B cell (primary cell): ENCODE data around the gene FBXO3. TPM values are rescaled to one million over a fixed set of nuclear protein-coding genes. Genes with fewer than 3 reads are reported as not detected.

ENCODE experiments used
- ATAC-seq: fragments of 200-7000 bp; cut with Tn5 transposase; one replicate; pipeline ENCODE4 v1.10.0; 2021; ENCODE audit warnings: low read depth, mild to moderate bottlenecking, moderate number of reproducible peaks, moderate library complexity
- CTCF ChIA-PET: fragments of 350-600 bp; sonication (Branson Sonifier 250); formaldehyde crosslinking; loops from one replicate; lab custom pipeline; 2021; ENCODE audit warnings: antibody characterized with exemption, inconsistent platforms; lab: Charles Lee
- POLR2A ChIA-PET: fragments of 350-600 bp; sonication (Branson Sonifier 250); formaldehyde crosslinking; loops from one replicate; lab custom pipeline; 2021; ENCODE audit warnings: antibody characterized with exemption; lab: Charles Lee
- DNase-seq: peaks from one replicate; pipeline ENCODE4 v3.0.0; 2013
- H2AFZ ChIP-seq: 2 replicates; pipeline ENCODE4 v1.6.1; 2012; ENCODE audit warnings: mild to moderate bottlenecking, low read depth, low read length; ENCODE audit not compliant: insufficient read depth, poor library complexity, severe bottlenecking
- H3K27ac ChIP-seq, 2 donors: 1 replicate in 1 of 2; 2 replicates in 1 of 2; pipeline ENCODE4 v1.5.1; 2012 to 2013; ENCODE audit warnings: low read length in 2 of 2, mild to moderate bottlenecking in 2 of 2, moderate library complexity in 1 of 2
- H3K27me3 ChIP-seq, 4 experiments: fragments of 200-600 bp in 1 of 4; sonication (generic) in 1 of 4; replicated peaks in 1 of 4; 1 replicate in 2 of 4; 2 replicates in 2 of 4; pipeline versions ENCODE4 v1.6.1 to v1.7.0; 2013 to 2016; ENCODE audit warnings: low read length in 3 of 4, mild to moderate bottlenecking in 2 of 4, mixed read lengths in 1 of 4, moderate library complexity in 1 of 4; ENCODE audit not compliant: insufficient read depth in 4 of 4, control insufficient read depth in 3 of 4; ENCODE audit errors: control extremely low read depth in 1 of 4
- H3K36me3 ChIP-seq, 2 experiments: replicated peaks in 1 of 2; 1 replicate in 1 of 2; 2 replicates in 1 of 2; pipeline versions ENCODE4 v1.6.1 to v1.7.1; 2013; ENCODE audit warnings: low read length in 1 of 2; ENCODE audit not compliant: insufficient read depth in 2 of 2, control insufficient read depth in 1 of 2; ENCODE audit errors: control extremely low read depth in 1 of 2, extremely low read depth in 1 of 2
- H3K4me1 ChIP-seq, 2 donors: fragments of 200-600 bp in 1 of 2; sonication (generic) in 1 of 2; 1 replicate in 1 of 2; 2 replicates in 1 of 2; pipeline versions ENCODE4 v1.5.1 to v1.6.1; 2013 to 2017; ENCODE audit warnings: low read length in 2 of 2; ENCODE audit not compliant: control insufficient read depth in 2 of 2, insufficient read depth in 2 of 2
- H3K4me2 ChIP-seq: replicated peaks from 2 replicates; pipeline ENCODE3; 2012; ENCODE audit warnings: mild to moderate bottlenecking, low read depth, low read length; ENCODE audit not compliant: poor library complexity, severe bottlenecking
- H3K4me3 ChIP-seq, 5 experiments: fragments of 200-600 bp in 1 of 5; sonication (generic) in 1 of 5; 1 replicate in 3 of 5; 2 replicates in 2 of 5; pipeline versions ENCODE4 v1.5.1 to v1.7.0; 2011 to 2016; ENCODE audit warnings: low read length in 4 of 5, mild to moderate bottlenecking in 4 of 5, low read depth in 2 of 5, control low read depth in 1 of 5, moderate library complexity in 1 of 5; ENCODE audit not compliant: insufficient read depth in 1 of 5; ENCODE audit errors: control extremely low read depth in 1 of 5, extremely low read depth in 1 of 5
- H3K79me2 ChIP-seq: fragments of 200-600 bp; sonication (generic); one replicate; pipeline ENCODE4 v1.6.0; 2016; ENCODE audit warnings: low read length; ENCODE audit not compliant: control insufficient read depth, insufficient read depth
- H3K9ac ChIP-seq: fragments of 200-600 bp; sonication (generic); 2 replicates; pipeline ENCODE4 v1.6.1; 2017; ENCODE audit warnings: mild to moderate bottlenecking, low read length, moderate library complexity
- H3K9me3 ChIP-seq, 3 donors: one replicate each; pipeline versions ENCODE4 v1.6.1 to v1.7.1; 2013; ENCODE audit warnings: low read length in 2 of 3; ENCODE audit not compliant: control insufficient read depth in 2 of 3, insufficient read depth in 1 of 3; ENCODE audit errors: control extremely low read depth in 1 of 3
- H4K20me1 ChIP-seq: 2 replicates; pipeline ENCODE4 v1.6.0; 2012; ENCODE audit warnings: mild to moderate bottlenecking, low read length; ENCODE audit not compliant: insufficient read depth, control insufficient read depth, poor library complexity, severe bottlenecking
- H3K27ac Mint-ChIP-seq: one replicate; pipeline ENCODE4 v1.8.0; 2021; ENCODE audit warnings: mixed read lengths
- H3K27me3 Mint-ChIP-seq: one replicate; pipeline ENCODE4 v1.8.0; 2021; ENCODE audit warnings: mixed read lengths
- H3K4me1 Mint-ChIP-seq: one replicate; pipeline ENCODE4 v1.8.0; 2021; ENCODE audit warnings: mixed read lengths
- H3K4me3 Mint-ChIP-seq: one replicate; pipeline ENCODE4 v1.8.0; 2021; ENCODE audit warnings: mixed read lengths
- H3K9me3 Mint-ChIP-seq: one replicate; pipeline ENCODE4 v1.8.0; 2022; ENCODE audit warnings: mixed read lengths; ENCODE audit not compliant: insufficient read depth
- CTCF ChIP-seq: fragments of 200-600 bp; IDR thresholded peaks from one replicate; pipeline ENCODE4 v1.8.0; 2022; ENCODE audit warnings: antibody characterized with exemption, mild to moderate bottlenecking
- EZH2 ChIP-seq: IDR thresholded peaks from 2 replicates; pipeline ENCODE4 v1.6.1; 2012; ENCODE audit warnings: borderline replicate concordance, low read depth, mild to moderate bottlenecking, moderate library complexity, low read length; ENCODE audit not compliant: insufficient read depth, poor library complexity, severe bottlenecking
- WGBS: methylation state at CpG from one replicate; pipeline ENCODE4 v1.1.5; 2013; ENCODE audit warnings: missing lambda C conversion rate; ENCODE audit not compliant: insufficient coverage; 5-methylcytosine and 5-hydroxymethylcytosine counted together
- intact Hi-C: fragments of 100-400 bp; cut with micrococcal nuclease; formaldehyde crosslinking; loops from one replicate; pipeline ENCODE4 v1.10.0; 2022
- polyA plus RNA-seq: library from polyadenylated mRNA; depleted of rRNA; stranded (reverse); fragments of >200 nt; gene quantifications from 2 replicates; pipeline ENCODE4 v1.2.3, GENCODE V29; 2012
- total RNA-seq, 2 donors: library from RNA; stranded (reverse); fragments of 120-200 nt in 1 of 2; gene quantifications; 1 replicate in 1 of 2; 2 replicates in 1 of 2; pipeline versions ENCODE4 v1.2.3 to v1.2.4, GENCODE V29; 2013 to 2022

Gene FBXO3
- total and polyA plus RNA-seq, 2 donors (not counting 1 experiment from before 2014, with no cell fraction given): 16.8 to 34.3 TPM

DNA sequence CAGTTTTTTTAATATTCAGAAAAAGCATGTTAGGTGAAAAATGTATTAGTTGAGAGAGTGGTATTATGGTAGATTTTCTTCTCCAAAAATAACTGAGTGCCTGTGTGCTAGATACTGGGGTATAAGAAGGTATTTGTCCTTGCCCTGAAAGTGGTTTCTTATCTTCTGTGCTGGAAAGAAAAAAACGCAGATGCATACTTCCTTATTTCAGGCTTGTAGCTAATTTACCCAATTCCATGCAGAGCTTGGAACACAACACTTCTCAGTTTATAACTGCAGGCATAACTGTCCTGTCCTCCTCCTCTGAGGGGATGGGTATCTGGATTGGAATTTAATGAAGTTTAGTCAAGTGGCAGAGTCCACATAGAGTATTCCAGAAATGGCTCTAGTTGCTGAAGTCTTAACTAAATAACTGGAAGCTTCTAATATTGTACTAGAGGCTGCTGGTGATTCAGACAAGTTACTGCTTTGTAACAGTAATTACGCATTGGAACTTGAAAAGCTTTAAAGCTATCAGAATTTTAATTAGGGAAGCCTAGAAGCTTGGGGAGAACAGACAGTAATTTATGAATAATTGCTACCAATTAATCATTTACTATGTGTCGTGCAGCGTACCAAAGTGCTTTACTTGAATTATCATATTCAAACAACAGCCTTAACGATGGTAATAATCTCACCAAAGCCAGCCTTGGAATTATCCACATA is 61.0 kb downstream of the FBXO3 start:
- TF ChIP-seq CTCF (no peak), EZH2 (no peak)
- Histone ChIP-seq H3K79me2 (no peaks in the 10 kb centered on the region), H4K20me1 (no peaks in the 10 kb centered on the region), H2AFZ (no peak overlapping the region), H3K36me3 (peaks cover 0 to 9% of the 10 kb centered on the region in 2 experiments), H3K27me3 (no peaks in the 10 kb centered on the region), H3K27ac (no peak overlapping the region), H3K4me3 (no peak overlapping the region), H3K4me1 (no peaks in the 10 kb centered on the region), H3K9ac (no peak overlapping the region), H3K9me3 (no peaks in the 10 kb centered on the region), H3K4me2 (no peak overlapping the region)
- WGBS: 100% methylated on average over 1 of the region's 5 CpGs
- POLR2A ChIA-PET: no interaction called here
- ATAC-seq (no peak), DNase-seq (no peak)
- no peak overlapping the region for H3K4me3 Mint-ChIP-seq
- H3K27me3 Mint-ChIP-seq: no peaks in the 10 kb centered on the region
- H3K27ac Mint-ChIP-seq: no peak overlapping the region
- intact Hi-C loops: no loop called here
- H3K9me3 Mint-ChIP-seq: no peaks in the 10 kb centered on the region
- no peaks in the 10 kb centered on the region for H3K4me1 Mint-ChIP-seq
- CTCF ChIA-PET: interaction anchor here (2.1 kb wide), 1 partner anchor 29 kb away, joined by 12 read pairs; no protein-coding TSS in a partner anchor

GRCh38 chr11:33712436-33712835 is 61.9 kb downstream of the FBXO3 start:
- Histone ChIP-seq H3K36me3 (peaks cover 0 to 9% of the 10 kb centered on the region in 2 experiments), H3K4me3 (no peak overlapping the region), H3K4me2 (no peak overlapping the region), H2AFZ (no peak overlapping the region), H4K20me1 (no peaks in the 10 kb centered on the region), H3K4me1 (no peaks in the 10 kb centered on the region), H3K27ac (no peak overlapping the region), H3K9ac (no peak overlapping the region), H3K9me3 (no peaks in the 10 kb centered on the region), H3K27me3 (no peaks in the 10 kb centered on the region), H3K79me2 (no peaks in the 10 kb centered on the region)
- ATAC-seq (no peak), DNase-seq (no peak)
- Mint-ChIP-seq H3K27ac (no peak overlapping the region), H3K4me3 (no peak overlapping the region), H3K9me3 (no peaks in the 10 kb centered on the region), H3K27me3 (no peaks in the 10 kb centered on the region), H3K4me1 (no peaks in the 10 kb centered on the region)
- CTCF ChIA-PET: no interaction called here
- intact Hi-C loops: no loop called here
- POLR2A ChIA-PET: no interaction called here
- WGBS: 100% methylated on average over 1 of the region's 3 CpGs
- TF ChIP-seq CTCF: no peak
- TF ChIP-seq EZH2: no peak
